ENCODE results near the gene APOBEC3C.

GRCh38 chr22:38973289-38974169 is 40.5 kb upstream of the APOBEC3C start:
- TF ChIP-seq CTCF (IDR thresholded peaks at IDR 0.05) (peak in 2 of 3 donors; percentile 39 to 68), POLR2AphosphoS5 (IDR thresholded peaks at IDR 0.05) (no peak)
